ENCODE data around the gene NHLH2.

Gene NHLH2

DNA sequence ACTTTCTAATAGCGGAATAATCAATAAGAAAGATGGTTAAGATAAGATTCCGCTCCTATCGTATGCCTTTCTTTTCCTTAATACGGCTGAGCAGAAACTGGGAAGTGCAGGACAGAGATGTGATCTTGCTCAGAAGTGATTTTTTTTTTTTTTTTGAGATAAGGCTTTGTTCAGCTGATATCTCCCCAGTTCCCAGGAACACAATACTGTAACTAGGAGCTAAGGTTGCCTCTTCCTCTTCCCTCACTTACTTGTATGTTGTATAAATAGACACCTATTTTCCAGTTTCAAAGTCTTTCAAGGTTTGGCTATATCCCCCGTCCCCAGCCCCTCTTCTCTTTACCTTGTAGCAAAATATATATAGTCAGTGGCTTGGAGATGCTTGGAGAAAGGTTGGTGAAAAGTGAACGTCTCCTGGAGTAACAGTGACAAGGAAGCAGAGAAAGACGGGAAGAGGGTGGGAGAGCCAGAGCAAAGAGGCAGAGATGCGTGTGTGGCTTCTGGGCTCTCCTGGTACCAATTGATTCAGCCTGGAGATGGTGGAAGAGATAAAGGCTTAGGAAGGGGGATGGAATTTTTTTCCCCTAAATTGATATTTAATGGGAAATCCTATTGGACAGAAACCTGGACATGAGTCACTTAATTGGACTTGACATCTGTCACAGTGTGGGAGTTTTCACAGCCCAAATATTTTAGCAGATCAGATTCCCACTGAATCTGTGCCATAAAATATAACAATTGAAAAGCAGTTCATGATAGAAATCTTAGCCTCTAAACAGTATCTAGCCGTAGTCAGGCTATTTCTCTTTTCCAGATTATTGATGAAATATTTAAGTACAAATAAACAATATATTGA lies at the start of gene NHLH2:
Gene NHLH2, minus strand, starts transcription at position 522 of the 856 bp plus-strand sequence. CDS start 2,754 bp downstream, outside the sequence.
- ATAC-seq, result no peak
- no peaks in the 10 kb centered on the region for H3K9me3 Mint-ChIP-seq
- H3K4me1 Mint-ChIP-seq, result peaks cover 6% of the 10 kb centered on the region
- H3K36me3 Mint-ChIP-seq, result no peaks in the 10 kb centered on the region
- H3K27ac Mint-ChIP-seq, result no peak within 1 kb of the TSS
- DNase-seq (ENCODE audit: low spot score in 2 of 2), result no peak
- H3K4me3 Mint-ChIP-seq, result no peak within 1 kb of the TSS

DNA sequence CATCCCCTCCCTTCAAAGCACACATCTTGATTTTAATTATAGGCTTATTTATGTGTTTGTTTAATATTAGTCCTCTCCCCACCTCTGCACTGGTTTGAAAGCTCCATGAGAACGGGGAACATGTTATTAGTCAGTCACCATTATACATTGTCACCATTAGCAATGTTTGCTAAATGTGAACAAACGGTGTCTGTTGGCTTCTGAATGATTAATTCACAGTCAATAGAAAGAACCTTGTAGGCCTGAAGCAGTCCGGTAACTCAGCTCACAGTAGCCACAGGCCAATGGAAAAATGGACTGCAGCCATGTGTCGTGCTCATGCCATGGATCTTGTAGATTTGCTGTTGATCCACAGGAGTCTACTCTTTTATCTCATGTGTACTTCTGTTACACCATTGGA lies 49.7 kb upstream of the NHLH2 start:
- Mint-ChIP-seq H3K9me3 (no peaks in the 10 kb centered on the region), H3K4me3 (no peak overlapping the region), H3K4me1 (no peaks in the 10 kb centered on the region), H3K36me3 (no peaks in the 10 kb centered on the region), H3K27ac (no peak overlapping the region)
- DNase-seq (ENCODE audit: low spot score in 2 of 2) (no peak), ATAC-seq (no peak)

DNA sequence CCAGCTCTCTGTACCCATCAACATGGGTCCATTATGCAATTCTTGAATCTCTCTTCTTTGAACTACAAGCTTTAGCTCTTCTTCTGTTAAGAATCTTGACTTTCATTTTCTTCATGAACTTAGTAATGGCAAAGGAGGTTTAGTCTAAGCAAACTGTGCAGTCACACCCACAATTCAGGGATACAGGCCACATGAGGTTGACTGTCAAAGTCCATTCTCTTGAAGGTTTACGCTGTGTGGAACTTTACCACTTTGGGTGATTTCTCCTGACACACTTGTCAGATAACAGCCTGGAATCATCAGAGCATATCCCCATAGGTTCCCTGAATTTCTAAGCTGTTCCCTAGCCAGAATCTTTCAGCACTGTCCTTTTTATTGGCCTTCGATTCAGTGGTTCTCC lies 48.0 kb upstream of the NHLH2 start:
- Mint-ChIP-seq H3K36me3 (no peaks in the 10 kb centered on the region), H3K4me3 (no peak overlapping the region), H3K9me3 (no peaks in the 10 kb centered on the region), H3K27ac (no peak overlapping the region), H3K4me1 (no peaks in the 10 kb centered on the region)
- ATAC-seq (no peak), DNase-seq (ENCODE audit: low spot score in 2 of 2) (no peak)

DNA sequence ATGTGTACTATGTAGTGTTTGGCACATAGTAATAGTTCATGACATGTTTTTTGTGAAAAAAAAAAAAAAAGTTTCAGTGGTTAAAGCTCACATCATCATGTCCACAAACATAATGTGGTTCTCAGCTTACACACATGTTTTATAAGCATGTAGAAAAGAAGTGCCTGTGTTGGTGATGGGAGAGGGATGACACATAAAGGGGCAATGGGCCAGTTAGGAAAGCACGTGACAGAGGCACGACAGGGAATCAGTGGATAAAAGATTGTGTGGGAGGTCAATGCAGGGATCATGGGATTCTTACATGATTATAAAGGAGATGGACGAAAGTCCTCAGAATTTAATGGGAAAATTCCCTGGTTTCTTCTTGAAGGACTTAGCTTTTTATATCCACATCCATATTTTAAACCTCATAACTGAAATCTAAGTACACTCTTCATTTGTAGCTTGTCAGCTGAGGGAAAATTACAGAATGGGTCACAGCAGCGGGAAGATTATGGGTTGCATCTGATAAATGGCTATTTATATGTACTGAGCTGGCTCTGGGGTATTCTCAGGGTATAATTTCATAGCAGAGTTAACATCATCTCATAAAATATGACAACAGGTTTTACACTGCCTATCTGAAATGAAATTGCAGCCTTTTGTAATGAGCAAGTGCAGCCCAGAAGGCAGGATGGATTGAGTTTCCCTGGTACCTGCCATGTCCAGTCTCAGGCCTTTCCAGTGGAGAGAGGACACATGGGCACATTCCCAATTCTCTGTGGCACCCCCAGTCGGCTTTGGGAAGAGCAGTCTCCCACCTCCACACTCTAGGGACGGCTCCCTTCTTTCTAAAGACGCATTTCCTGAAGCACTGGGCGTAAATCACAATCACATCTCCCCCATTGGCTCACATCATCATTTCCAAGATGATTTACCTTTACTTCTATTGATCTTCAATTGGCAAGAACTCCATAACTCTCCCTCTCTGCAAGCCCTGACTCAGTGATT lies 42.3 kb upstream of the NHLH2 start:
- no peaks in the 10 kb centered on the region for H3K36me3 Mint-ChIP-seq
- ATAC-seq (no peak), DNase-seq (ENCODE audit: low spot score in 2 of 2) (no peak)
- H3K4me3 Mint-ChIP-seq, result no peak overlapping the region
- no peak overlapping the region for H3K27ac Mint-ChIP-seq
- no peaks in the 10 kb centered on the region for H3K9me3 Mint-ChIP-seq
- H3K4me1 Mint-ChIP-seq, result no peaks in the 10 kb centered on the region

DNA sequence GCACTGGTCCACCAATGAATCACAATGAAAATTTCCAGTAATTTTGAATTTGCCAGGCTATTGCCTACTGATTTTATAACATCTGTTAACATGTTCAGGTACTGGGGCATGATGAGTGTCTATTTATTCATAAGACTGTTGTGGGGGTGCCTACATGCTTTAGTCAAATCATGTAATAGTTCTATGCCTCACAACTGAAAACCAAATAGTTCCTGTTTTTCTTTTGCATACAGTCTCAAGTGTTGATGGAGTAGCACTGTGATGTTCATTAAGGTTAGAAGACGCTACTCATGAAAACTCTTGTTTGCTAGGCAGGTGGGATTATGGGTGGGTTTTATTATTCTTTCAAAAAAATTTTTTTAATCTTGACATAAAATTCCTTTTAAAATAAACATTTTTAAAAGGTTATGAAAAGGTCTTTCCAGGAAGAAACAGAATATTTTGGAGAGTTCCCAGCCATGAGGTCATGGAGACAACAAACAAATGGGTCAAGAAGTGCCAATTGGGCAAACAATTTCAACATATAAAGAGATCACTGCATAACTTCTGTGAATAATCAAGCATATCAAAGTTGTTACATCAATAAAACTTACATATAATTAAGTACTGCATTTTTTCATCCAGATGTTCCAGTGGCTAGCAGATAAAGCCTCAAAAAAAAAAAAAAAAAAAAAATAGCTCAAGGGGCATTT lies 40.2 kb upstream of the NHLH2 start:
- Mint-ChIP-seq H3K9me3 (no peaks in the 10 kb centered on the region), H3K4me3 (no peak overlapping the region), H3K36me3 (no peaks in the 10 kb centered on the region), H3K4me1 (no peaks in the 10 kb centered on the region), H3K27ac (no peak overlapping the region)
- no peak for DNase-seq (ENCODE audit: low spot score in 2 of 2)
- no peak for ATAC-seq

DNA sequence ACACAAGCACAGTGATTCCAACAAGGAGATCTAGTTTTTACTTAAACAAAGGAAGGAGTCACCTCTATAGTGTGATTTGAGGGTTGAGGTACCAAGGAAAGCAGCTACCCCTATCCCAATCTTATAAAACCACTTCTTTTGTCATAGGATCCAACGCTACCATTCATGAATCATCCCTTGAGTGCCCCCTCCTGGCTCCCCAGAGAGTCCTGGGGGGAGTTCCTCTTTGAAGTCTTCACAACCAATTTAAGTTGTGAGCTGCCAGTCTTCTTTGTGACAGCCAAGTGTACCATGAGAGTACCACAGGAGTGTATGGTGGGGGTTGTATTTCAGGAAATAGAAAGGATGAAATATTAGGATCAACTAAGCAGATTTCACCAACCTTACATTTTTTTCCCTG lies 39.1 kb upstream of the NHLH2 start:
- Mint-ChIP-seq H3K27ac (no peak overlapping the region), H3K36me3 (no peaks in the 10 kb centered on the region), H3K4me3 (no peak overlapping the region), H3K4me1 (no peaks in the 10 kb centered on the region), H3K9me3 (no peaks in the 10 kb centered on the region)
- no peak for ATAC-seq
- DNase-seq (ENCODE audit: low spot score in 2 of 2), result no peak

DNA sequence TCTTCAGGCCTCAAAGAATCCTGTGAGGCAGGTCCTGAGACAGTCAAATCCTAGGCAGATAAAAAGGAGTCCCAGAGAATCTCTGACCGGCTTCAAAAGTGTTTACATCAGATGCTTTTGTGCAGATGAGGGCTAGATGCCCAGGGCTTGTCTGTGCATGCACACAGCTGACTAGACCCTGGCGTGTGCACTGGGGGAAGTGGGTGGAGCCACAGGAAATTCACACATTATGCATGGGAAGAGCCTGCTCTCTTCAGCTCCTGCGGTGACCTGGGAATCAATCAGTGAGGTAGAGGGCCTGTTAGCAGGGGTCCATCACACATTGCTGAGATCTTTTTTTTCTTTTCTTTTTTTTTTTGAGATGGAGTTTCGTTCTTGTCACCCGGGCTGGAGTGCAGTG lies 36.6 kb upstream of the NHLH2 start:
- no peak overlapping the region for H3K27ac Mint-ChIP-seq
- DNase-seq (ENCODE audit: low spot score in 2 of 2), result no peak
- H3K36me3 Mint-ChIP-seq, result no peaks in the 10 kb centered on the region
- H3K9me3 Mint-ChIP-seq, result no peaks in the 10 kb centered on the region
- no peaks in the 10 kb centered on the region for H3K4me1 Mint-ChIP-seq
- H3K4me3 Mint-ChIP-seq, result no peak overlapping the region
- ATAC-seq, result no peak

DNA sequence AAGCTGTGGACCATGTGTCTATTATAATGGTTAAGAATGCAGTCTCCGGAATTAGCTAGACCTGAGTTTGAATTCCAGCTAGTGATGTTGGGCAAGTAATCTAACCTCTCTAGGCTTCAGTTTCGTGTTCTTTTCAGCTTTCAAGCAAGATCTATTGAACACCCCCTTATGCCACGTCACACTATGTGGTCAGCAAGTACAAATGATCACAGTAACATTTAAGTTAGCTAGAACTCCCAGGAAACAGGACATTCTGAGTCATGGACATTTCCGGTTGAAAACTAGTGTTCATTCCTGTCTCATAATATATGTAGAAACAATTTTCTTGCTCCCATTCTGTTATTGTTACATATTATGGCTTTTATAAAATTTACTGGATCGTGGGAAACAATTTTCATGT lies 34.0 kb upstream of the NHLH2 start:
- no peaks in the 10 kb centered on the region for H3K36me3 Mint-ChIP-seq
- H3K27ac Mint-ChIP-seq, result no peak overlapping the region
- no peaks in the 10 kb centered on the region for H3K4me1 Mint-ChIP-seq
- H3K9me3 Mint-ChIP-seq, result no peaks in the 10 kb centered on the region
- no peak for ATAC-seq
- no peak for DNase-seq (ENCODE audit: low spot score in 2 of 2)
- H3K4me3 Mint-ChIP-seq, result no peak overlapping the region

DNA sequence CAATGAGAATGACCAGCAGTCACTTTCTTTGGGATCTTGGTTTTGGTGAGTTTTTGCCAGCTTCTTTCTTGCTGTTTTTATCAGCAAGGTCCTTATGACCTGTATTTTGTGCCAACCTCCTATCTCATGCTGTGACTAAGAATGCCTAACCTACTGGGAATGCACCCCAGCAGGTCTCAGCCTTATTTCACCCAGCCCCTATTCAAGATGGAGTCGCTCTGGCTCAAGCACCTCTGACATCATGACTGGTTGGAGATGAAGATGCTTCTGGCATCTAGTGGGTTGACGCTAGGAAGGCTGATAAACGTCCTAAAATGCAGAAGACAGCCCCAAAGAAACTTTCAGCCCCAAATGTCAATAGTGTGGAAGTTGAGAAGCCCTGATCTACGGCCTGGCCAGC lies 33.6 kb upstream of the NHLH2 start:
- H3K4me1 Mint-ChIP-seq, result no peaks in the 10 kb centered on the region
- no peaks in the 10 kb centered on the region for H3K36me3 Mint-ChIP-seq
- no peak overlapping the region for H3K27ac Mint-ChIP-seq
- DNase-seq (ENCODE audit: low spot score in 2 of 2), result no peak
- no peak for ATAC-seq
- no peaks in the 10 kb centered on the region for H3K9me3 Mint-ChIP-seq
- no peak overlapping the region for H3K4me3 Mint-ChIP-seq

DNA sequence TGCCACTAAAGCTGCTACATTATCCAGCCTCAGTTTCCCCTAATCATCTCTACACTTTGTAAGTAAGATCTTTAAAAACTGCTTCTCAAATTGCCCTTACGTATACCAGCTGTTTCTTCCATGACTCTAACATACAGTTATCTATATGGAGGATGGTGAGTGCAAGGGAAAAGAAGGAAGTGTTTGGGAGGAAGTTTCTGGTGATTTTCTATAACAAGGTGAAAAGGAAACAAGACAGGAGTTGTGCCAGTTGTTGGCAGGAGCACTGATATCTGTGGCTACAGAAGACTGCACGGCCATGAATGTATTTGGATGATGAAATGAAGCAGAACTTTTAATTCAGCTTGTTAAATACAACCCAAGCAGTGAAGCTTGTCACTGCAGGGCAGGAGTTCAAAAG lies 32.3 kb upstream of the NHLH2 start:
- Mint-ChIP-seq H3K36me3 (no peaks in the 10 kb centered on the region), H3K4me3 (no peak overlapping the region), H3K4me1 (no peaks in the 10 kb centered on the region), H3K9me3 (no peaks in the 10 kb centered on the region), H3K27ac (no peak overlapping the region)
- ATAC-seq (no peak), DNase-seq (ENCODE audit: low spot score in 2 of 2) (no peak)

DNA sequence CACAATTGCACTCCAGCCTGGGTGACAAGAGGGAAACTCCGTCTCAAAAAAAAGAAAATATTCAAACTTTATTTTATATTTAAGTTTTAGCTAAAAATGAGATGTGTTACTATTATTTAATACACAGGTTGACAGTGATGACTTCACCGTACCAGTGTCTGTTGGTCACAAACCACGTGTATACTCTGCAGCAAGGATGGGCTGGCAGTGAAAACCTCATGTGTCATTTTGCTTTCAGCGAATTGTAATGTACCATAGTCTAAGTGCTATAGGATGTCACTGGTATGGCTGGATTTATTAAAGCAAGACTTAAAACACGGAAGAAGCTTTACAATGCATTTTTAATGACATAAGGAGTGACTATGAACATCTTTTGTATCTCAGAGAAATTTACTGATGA lies 28.1 kb upstream of the NHLH2 start:
- no peaks in the 10 kb centered on the region for H3K4me1 Mint-ChIP-seq
- no peak overlapping the region for H3K4me3 Mint-ChIP-seq
- H3K36me3 Mint-ChIP-seq, result no peaks in the 10 kb centered on the region
- H3K27ac Mint-ChIP-seq, result no peak overlapping the region
- ATAC-seq, result no peak
- no peak for DNase-seq (ENCODE audit: low spot score in 2 of 2)
- H3K9me3 Mint-ChIP-seq, result no peaks in the 10 kb centered on the region

DNA sequence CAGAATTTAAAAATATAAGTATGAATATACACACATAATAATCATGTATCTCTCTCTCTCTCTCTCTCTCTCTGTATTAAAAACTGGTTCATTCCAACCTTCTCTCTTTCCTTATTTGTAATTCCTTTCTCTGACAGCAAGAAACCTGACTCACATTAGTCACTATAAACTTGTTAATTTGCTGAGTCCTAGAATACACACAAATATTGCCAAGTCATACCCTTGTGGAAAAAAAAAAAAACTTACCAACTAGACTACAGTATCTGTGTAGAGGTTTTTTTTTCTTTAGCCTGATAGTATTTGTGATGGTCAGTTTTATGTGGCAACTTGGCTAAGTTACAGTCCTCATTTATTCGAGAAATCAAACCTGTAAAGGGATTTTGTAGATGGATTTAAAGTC lies 26.3 kb upstream of the NHLH2 start:
- H3K27ac Mint-ChIP-seq, result no peak overlapping the region
- H3K4me3 Mint-ChIP-seq, result no peak overlapping the region
- no peaks in the 10 kb centered on the region for H3K36me3 Mint-ChIP-seq
- DNase-seq (ENCODE audit: low spot score in 2 of 2) (no peak), ATAC-seq (no peak)
- H3K4me1 Mint-ChIP-seq, result no peaks in the 10 kb centered on the region
- no peaks in the 10 kb centered on the region for H3K9me3 Mint-ChIP-seq

DNA sequence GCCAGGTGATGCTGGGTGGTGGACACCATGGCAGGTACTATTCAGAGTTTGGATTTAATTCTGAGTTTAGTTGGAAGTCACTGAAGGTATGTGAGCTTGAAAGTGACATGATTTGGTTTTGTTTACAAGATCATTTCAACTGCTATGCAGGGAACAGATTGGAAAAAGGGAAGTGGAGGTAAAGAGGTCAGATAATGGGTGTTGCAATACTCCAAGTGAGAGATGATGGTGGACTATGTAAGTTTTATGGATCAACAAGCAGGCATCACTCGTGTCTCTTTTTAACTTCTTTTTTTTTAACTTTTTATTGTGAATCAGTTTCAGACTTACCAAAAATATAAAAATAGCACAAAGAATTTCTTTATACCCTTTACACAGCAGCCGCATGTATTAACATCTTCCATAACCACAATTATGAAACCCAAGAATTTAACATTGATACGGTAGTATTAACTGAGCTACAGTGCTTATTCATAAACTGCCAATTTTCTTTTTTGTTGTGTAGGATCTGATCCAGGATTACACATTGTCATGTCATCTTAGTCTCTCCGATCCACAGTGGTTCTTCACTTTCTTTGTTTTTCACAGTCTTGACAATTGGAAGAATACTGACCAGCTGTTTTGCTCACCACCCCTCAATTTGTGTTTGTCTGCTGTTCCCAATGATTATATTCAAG lies 24.9 kb upstream of the NHLH2 start:
- Mint-ChIP-seq H3K4me1 (no peaks in the 10 kb centered on the region), H3K9me3 (no peaks in the 10 kb centered on the region), H3K4me3 (no peak overlapping the region), H3K36me3 (no peaks in the 10 kb centered on the region), H3K27ac (no peak overlapping the region)
- DNase-seq (ENCODE audit: low spot score in 2 of 2), result no peak
- no peak for ATAC-seq

DNA sequence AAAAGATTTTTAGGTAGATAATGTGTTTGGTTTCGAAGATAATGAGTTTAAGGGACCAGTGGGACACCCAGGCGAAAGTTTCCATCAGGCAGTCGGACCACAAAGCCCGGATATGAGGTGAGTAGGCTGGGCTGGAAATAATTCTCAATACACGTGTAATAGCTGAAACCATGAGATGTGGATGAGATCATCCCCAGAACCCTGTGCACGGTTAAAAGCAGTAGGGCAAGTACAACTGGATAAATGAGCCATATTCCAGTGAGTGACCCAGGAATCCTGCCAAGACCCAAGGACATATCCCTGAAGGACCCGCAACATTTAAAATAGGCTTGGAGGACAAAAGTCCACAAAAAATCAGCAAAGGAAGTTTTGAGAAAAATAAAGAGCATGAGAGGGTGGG lies 21.5 kb upstream of the NHLH2 start:
- H3K27ac Mint-ChIP-seq, result no peak overlapping the region
- H3K4me1 Mint-ChIP-seq, result no peaks in the 10 kb centered on the region
- DNase-seq (ENCODE audit: low spot score in 2 of 2), result no peak
- no peaks in the 10 kb centered on the region for H3K36me3 Mint-ChIP-seq
- H3K4me3 Mint-ChIP-seq, result no peak overlapping the region
- no peaks in the 10 kb centered on the region for H3K9me3 Mint-ChIP-seq
- ATAC-seq, result no peak

DNA sequence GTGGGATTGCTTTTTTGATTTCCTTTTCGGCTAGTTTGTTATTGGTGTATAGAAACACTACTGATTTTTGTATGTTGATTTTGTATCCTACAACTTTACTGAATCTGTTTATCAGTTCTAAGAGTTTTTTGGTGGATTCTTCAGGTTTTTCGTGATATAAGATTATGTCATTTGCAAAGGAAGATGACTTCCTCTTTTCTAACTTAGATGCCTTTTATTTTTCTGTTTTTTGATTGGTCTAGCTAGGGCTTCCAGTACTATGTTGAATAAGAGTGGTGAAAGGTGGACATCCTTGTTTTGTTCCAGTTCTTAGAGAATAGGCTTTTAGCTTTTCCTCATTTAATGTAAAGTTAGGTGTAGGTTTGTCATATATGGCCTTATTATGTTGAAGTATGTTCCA lies 13.1 kb upstream of the NHLH2 start:
- Mint-ChIP-seq H3K27ac (no peak overlapping the region), H3K4me1 (no peaks in the 10 kb centered on the region), H3K36me3 (no peaks in the 10 kb centered on the region), H3K9me3 (peaks cover 3% of the 10 kb centered on the region), H3K4me3 (no peak overlapping the region)
- ATAC-seq (no peak), DNase-seq (ENCODE audit: low spot score in 2 of 2) (no peak)
